Stimulated activated CD8-positive, alpha-beta memory T cell treated with anti-CD3 and anti-CD28 coated beads, Interleukin-12 subunit alpha, Interleukin-12 subunit beta, amount 100 ng/mL, for 1 hour (primary cell): ENCODE results near the gene MCF2L2.
"Not testable (repeated sequence)": the region's sequence is repeated elsewhere in the genome, so short reads cannot be mapped to it uniquely, and the experiment has no call there.

Source experiments
- DNase-seq: peaks from one replicate; pipeline ENCODE4 v3.0.0-alpha.2; 2020; ENCODE audit warnings: low read depth

Gene MCF2L2

DNA sequence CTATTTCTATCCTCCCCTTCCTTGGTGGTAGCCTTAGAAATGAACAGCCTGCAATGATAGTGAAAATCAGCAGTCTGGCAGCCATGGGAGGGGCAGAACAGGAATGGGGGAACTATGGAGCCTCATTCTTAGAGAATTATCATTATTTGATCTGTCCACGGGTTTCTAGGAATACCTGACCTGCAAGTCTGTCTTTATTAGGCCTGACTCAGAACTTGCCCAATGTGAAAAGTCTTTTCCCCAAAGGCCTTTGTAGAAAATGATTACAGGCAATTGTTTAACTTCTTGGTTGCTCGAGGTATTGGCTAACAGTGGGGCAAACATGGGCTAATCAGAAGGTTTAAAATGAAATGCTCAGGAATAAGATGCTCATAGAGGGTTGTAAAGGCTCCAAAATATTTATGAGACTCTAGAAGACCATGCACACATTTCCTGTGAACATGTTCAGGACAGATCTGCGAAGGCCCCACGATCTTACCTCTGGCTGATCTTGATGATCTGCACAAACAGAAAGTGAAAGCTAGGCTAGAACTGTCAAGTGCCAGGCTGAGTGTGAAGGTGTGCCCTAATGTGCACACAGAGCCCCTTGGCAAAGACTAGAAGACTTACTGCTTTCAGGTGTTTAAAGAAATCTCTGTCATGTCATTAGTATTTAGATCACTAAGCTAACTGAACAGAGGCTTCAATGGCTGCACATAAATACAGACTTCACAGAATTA, 226.3 kb downstream of the MCF2L2 start:
- no peak for DNase-seq

DNA sequence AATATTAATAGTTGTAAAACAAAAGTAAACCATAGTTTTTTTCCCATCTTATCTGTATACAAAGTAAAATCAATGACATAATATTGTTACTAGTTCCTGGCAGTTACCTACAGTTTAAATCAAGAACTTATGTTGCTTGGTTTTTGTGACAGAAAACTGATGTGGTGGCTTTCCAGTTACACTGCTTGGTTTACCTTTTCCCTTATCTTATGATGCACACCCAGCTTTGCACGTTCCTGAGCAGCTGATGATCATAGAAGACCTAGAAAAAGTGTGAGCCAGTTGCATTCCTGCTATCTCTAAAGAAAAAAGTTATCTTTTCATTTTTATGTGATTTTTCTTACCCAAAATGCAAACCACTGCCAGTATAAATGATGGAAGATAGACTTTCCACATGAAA, 229.5 kb downstream of the MCF2L2 start:
- no peak for DNase-seq

DNA sequence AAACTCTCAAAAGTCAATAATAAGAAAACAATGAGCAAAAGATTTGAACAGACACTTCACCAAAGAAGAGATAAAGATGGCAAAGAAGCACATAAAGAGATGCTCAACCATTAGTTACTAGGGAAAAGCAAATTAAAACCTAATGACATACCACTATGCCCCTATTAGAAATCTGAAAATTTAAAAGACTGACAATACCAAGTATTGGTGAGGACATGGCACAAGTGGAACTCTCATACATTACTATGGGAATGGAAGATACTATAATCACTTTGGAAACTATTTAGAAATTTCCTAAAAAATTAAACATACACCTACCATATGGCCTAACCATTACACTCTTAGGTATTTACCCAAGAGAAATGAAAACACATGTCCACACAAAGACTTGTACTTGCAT, 230.7 kb downstream of the MCF2L2 start:
- no peak for DNase-seq

DNA sequence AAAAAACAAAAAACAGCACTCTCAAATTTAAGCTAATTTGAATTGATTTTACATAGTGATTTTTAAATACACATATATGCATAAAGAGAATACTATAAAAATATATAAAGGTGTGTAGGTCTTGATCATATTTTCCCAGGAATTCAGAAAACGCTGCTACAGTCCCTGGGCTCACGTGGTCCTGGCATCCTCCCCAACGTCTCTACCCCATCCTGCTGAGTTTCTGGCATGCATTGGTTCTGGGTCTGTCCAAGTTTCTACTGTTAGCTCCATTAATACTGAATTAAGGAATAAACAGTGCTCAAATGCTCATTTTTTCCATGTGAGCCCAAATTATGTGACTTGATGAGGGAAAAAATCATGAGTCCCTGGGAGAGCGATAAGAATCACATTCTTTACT, 233.2 kb downstream of the MCF2L2 start:
- no peak for DNase-seq

DNA sequence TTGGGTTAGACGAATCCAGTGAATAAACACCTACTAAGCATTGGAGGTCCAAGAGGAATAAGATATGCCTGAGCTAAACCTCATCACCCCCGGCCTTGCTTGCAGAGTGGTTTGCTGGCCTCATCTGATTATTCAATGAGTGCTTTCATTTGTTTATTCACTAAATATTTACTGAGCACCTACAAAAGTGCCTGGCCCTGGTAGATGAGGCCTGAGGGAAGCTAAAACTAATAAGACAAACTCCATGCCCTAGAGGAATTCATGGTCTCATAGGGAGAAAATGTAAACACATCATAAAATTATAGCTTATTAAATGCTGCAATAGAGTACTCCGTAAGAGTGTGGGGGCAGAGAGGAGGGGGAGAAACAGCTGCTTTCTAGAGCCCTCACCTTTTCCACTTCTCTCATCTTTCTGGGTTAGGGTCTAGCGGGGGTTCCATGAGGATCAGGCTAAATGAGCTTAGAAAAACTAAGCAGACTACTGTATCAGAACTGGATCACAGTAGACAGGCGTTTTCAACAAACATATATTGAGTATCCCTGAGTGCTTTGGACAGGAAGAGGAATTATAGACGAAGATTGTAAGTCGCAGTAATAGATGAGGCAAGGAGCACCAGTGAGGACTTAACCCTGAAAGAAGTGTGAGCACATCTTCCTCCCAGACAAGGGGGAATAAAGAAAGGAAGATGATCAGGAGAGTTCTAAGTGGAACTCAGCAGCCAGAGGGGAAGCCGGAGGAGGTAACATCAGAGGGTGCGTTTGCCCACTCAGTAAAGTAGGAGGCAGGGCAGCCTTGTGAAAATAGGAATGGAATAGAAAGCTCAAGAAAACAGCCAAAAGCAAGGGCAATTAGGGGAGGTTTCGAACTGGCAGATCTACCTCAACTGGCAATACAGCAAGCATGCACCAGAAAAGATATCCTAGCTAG, 234.4 kb downstream of the MCF2L2 start:
- no peak for DNase-seq

DNA sequence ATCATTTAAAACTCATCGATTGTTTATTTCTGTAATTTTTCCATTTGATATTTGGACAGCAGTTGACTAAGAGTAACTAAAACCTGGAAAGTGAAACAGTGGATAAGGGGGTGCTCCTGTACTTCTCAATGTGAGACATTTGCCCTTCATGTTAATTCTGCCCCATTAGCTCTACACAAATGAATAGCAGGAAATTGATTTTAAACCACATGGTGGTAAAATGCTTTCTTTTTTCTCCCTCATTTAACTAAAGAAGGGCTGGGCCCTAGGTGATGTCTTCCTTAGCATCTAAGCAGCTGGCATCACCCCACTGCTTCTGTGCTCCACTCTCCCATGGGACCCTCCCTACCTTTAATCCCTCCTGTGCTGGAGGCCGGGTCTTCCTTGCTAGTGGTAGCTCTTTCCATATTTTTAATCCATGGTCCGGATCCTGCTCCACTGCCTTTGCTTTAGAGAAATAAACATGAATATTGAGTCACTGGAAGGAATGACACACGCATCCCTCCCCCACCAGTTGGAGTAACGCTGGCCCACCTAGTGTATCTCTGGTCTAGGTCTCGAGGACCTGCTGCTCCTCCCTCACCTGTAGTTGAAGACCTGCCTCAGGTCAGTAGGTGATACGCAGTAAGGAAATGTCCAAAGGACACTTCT, 235.6 kb downstream of the MCF2L2 start:
- no peak for DNase-seq

DNA sequence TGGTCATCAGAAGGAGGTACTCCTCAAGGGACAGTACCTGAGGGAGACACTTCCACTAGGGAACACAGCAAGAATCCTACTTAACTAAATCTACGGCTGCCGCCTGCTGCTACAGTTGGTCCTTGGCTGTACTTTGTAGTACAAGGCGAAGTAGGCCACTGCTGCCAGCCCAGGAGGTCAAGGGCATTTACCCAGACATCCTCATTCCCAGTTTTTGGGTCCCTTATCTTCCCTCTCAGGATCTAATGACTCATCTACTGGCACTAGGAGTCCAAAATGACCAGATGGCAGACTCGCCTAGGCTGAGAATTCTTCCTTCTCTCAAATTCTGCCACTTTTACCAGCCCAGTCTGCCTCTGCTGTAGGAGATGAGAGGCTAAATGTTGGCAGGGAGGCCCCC, 238.8 kb downstream of the MCF2L2 start:
- no peak for DNase-seq

DNA sequence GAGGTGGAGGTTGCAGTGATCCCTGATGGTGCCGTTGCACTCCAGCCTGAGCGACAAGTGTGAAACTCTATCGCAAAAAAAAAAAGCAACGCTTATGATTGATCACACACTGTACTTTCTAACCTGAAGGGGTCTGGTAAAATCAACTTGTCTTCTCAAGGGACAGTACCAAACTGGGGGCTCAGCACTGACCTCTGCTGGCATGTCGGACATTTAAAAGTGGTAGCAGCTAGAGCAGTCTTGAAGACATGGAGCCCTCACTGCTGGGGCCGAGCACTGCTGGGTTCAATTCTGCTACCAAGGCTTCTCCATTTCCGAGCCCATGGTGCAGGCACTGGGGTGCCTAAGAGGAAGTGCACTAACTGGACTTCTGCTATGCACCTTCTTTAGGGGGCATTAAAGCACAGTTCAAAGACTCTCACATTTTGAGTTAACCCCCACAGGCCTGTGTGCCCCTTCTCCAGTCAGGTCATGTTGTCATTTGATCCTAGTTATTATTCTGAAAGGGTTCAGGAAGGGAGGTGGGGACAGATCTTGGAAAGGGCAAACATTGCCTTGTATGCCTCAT, 239.4 kb downstream of the MCF2L2 start:
- no peak for DNase-seq

DNA sequence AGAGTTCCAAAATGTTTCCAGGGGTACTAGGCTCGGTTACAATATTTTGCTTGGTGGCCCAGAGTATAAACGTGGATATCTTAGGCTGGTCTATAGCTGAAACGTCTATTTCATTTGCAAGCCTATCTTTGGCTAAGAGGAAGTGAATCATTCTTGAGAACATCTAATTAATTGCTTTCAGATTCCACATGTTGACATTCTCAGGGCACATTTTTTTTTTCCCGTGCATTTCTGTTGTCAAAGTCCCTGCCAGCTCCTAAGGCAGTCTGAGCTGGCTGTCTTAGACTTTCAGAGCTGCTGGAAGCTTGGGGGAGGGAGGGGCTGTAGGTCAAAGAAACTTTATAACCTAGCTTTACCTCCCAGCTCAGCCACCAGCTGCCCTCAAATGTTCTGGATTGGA, 242.7 kb downstream of the MCF2L2 start:
- DNase-seq: no peak

DNA sequence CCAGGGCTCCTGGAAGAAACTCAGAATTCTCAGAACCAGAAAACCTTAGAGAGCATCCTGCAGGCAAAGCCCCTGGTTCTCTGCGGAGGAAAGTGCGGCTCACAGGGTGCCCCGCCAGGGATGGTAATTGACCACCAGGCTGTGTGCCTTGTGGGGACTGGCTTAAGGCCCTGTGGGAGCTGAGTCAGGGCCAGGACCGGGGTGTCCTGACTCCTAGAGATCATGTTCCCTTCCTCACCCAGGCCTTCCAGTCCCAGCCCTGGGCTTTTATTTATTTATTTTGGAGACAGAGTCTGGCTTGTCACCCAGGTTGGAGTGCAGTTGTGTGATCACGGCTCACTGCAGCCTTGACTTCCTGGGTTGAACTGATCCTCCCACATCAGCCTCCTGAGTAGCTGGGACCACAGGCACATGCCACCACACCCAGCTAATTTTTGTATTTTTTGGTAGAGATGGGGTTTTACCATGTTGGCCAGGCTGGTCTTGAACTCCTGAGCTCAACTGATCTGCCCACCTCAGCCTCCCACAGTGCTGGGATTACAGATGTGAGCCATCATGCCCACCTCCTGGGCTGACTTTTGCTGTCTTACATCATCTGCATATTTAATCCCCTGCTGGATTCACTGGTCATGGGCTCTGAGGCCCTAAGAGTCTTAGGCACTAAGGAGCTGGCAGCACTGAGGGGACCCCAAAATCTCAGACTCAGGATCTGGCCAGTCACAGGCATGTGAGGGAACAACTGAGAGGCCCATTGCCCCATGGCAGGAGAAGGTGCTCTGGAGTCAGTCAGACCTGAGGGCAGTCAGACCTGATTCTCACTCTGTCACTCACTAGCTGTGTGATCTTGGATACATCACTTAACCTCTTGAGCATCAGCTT, 245.4 kb downstream of the MCF2L2 start:
- DNase-seq: no peak

DNA sequence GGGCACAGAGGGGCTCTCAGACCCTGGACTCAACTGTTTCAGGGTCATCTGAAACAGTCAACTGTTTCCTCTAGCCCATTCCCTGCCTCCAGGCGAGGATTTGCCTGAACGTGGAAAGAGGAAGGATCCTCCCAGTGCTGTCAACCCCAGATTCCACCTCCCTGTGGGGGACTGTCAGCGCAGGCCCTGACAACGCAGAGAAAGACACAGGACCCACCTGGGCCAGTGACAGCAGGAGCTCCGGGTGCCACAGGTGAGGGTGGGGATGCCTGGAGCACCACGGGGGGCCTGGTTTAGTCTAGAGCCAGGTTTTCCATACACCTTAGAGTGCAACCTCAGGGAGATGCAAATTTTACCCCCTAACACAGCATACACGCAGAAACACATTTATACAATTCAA, 246.3 kb downstream of the MCF2L2 start:
- no peak for DNase-seq

DNA sequence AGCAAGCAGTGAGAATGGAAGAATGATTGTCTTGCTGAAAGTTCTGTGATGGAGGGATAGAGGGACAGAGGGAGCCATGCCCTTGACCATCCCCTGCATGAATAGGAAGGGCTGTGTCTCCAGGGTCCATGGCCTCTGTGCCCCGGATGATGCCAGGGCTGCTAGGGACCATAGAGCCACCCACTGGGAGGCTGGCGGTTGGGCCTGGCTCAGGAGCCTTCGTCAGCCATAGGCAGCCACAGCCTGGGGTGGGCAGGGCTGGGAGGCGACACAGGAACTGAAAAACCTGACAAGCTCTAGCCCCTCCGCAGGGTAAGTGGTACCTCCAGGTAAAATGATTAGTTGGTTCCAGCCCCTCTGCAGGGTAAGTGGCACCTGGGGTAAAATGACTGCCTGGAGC, 246.8 kb downstream of the MCF2L2 start:
- DNase-seq: no peak

DNA sequence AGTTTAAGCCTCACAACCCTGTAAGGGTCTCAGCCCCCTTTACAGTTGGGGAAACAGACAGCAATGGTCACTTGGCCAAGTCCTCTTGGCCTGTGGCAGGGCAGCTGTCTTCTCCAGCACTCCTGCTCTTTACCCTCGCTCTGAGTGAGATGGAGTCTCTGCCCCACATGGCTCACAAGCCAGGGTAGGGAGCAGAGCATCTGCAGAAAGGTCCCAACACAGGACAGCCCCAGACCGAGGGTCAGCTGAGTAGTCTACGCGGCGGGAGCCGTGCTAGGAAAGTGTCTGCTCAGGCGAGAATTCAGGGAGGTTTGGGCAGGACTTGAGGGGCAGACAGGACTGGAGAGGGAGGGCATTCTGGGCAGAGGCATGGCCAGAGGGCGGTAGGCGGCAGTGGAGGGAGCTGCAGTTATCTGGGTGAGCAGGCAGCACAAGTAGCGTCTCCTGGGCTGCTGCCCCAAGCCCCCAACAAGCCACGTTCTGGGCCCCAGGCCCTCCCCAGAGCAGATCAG, 247.6 kb downstream of the MCF2L2 start:
- DNase-seq: no peak

DNA sequence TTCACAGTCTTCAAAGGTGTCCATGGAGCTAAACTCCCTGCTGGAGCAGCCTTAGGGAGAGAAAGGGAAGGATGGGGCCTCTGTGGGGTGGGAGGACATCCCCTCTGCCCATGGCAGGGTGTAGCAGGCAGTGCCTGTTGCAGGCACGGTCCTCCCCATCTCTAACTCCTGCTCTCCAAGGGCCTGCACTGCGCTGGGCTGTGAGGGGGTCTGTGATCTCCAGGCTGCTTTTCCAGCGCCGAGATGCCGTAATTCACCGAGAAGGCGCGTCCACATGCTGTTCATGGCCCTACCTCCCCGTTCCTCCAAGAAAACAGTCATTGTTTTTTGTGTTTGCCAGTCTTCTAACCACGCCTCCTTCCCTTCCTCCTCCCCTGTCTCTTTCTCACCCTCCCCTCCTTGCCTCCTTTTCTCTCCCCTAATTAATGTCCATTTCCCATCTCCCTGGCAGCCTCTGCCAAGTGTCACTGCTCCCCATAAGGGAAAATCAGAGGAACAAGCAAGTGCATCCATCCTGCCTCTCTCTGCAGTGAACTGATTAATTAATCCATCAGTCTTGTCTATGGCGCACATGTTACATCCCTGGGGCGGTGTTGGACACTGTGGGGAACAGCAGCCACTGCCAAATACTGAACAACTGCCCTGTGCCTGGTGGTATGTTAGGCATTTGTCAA, 248.2 kb downstream of the MCF2L2 start:
- DNase-seq: no peak

DNA sequence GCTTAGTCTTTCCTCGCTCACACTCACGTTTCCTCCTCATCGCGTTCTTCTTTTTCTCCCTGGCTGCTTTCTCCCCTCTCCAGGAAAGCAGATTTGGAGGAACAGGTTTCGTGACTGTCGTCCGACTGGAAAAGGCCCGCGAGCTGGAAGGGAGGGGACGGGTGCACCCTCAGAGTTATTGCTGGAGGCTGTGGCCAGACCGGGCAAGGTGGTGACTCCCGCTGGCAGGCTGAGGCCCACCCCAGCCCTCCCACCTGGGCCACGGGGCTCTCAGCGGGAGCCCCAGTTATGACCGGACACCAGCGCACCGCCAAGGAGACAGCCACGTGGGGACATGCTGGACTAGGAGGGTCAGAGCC, 248.9 kb downstream of the MCF2L2 start:
- not testable (repeated sequence) for DNase-seq

DNA sequence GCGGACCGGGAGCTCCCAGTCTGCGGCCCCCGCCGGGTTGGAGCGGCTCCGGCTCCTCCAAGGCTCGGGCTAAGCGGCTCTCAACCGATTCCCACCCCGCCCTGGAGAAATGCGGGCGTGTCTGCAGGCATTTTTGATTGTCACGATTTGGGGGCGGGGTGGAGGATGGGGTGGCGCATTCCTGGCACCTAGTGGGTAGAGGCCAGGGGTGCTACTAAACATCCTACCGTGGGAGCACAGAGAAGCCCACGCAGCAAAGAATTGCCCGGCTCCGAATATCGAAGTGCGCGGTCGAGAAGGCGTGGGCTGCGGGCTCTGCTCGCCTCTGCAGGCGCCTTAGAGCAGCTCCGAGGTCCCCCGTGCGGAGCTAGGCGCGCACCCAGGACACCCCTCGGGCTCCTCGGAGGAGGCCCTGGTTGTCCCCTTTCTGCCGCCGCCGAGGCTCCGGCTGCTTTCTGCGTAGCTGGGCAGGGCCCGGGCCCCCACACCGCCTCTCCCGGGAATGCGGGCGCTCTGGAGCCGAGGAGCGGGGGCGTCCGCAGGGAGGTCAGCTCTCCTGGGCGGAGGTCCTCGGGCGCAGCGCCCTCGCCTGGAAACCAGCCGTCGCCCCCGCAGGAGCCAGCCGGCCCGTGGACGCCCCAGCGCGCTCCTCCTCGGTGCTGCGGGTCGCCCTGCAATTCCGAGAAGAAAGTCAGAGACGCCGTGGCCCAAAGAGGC, 249.4 kb downstream of the MCF2L2 start:
- no peak for DNase-seq

DNA sequence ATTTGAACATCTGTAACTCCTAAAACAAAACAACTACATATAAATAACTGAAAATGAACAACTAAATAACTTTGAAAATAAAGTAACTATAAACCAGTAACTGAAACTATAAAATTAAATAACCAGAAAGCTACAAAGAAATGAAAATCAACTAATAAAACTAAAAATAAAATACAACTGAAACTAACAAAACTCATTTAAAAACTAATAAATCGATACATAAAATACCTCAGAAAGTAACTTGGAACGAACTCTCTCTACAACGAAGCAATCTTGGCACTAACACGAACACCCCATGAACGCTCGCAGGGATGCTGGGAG, 249.9 kb downstream of the MCF2L2 start:
- DNase-seq: no peak

DNA sequence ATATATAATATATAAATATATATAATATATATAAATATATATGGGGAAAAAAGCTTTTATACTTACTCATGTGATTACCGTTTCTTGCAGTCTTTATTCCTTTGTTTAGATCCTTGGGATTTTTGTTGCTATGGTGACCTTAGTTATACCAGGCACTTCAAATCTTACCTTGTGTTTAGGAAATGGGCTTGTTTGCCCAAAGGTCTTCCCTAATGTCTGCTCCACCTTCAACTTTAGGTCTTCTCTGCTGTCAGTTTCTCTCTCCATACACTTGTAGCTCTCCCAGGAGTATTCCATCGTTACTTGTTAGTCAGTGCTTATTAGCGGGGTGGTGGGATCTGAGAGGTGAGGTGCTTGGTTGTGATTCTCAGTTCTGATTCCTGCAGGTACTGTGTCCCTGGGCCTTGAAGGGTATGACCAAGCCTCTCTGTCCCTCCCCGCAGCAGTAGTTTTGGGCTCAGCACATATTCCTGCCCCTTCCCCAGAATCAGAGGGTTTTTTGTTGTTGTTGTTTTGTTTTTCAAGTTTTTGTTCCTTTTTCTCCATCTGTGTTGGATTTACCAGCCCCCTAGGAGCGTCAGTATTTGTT, 256.3 kb downstream of the MCF2L2 start:
- no peak for DNase-seq

DNA sequence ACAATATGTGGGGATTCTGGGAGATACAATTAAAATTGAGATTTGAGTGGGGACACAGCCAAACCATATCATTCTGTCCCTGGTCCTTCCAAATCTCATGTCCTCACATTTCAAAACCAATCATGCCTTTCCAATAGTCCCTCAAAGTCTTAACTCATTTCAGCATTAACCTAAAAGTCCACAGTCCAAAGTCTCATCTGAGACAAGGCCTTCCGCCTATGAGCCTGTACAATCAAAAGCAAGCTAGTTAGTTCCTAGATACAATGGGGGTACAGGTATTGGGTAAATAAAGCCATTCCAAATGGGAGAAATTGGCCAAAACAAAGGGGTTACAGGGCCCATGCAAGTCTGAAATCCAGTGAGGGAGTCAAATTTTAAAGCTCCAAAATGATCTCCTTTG, 260.4 kb downstream of the MCF2L2 start:
- not testable (repeated sequence) for DNase-seq

DNA sequence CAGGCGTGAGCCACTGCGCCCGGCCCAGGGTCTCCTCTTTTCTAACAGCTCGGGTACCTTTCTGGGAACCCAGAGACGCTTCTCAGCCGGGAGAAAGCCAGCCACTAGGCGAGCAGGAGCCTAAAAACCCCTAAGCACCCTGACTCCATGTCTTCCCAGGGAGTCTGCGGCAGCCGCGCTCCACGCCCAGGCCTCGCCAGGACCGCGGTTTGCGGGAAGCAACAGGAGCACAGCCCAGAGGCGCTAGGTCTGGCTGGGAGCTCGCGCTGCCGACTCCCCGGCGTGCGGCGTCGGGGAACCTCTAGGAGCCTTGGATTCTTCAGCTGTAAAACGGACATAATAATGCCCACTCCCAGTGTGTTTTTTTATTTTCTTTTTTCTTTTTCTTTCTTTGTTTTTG, 264.9 kb downstream of the MCF2L2 start:
- DNase-seq: no peak
